ENCODE measurements around the gene ANTXR1. TPM values are rescaled to one million over a fixed set of nuclear protein-coding genes. Genes with fewer than 3 reads are reported as not detected.

The ANTXR1 gene
- total RNA-seq, 5 donors from 2014 or later (not counting 1 experiment from before 2014, with no cell fraction given), result 0.19 to 0.79 (median 0.63) TPM; not detected in 1

DNA sequence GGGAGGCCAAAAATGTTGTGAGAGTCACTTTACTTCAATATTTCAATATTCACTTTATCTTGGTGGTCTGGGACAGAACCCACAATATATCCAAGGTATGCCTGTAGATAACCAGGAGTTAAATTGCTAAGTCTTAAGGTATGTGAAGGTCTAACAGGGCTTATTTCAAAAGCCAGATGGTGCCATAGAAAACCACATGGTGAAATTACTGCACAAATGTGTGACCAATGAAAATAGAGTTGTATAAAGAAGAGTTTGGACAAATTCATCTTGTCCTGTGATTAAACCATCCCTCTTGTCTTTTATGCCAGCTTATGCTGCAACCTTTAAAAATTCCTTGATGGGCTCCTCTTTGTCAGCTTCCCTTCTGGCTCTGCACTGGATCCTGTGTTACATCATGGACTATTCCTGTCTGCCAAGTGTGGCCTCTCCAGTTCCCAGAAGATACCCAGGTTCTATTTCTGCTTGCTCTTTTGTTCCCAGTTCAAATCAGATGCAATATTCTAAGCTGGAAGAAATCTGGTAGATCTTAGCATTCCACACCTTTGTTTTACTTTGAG is 46.8 kb downstream of the ANTXR1 start:
- Histone ChIP-seq H3K4me1 (ENCODE audit: control insufficient read depth in 1 of 2, extremely low read depth in 1 of 2, insufficient read depth in 2 of 2, low read length in 2 of 2) (no peaks in the 10 kb centered on the region), H3K36me3 (ENCODE audit: control insufficient read depth in 2 of 2, extremely low read depth in 1 of 2, insufficient read depth in 1 of 2, low read length in 1 of 2) (no peaks in the 10 kb centered on the region), H3K9me3 (no peaks in the 10 kb centered on the region), H3K27me3 (replicated peaks in 1 of 2; ENCODE audit: control insufficient read depth in 2 of 2, extremely low read depth in 1 of 2, insufficient read depth in 2 of 2, low read length in 1 of 2) (peaks cover 0 to 6% of the 10 kb centered on the region in 2 experiments), H3K4me3 (ENCODE audit: control insufficient read depth in 1 of 2, extremely low read depth in 1 of 2, low read length in 1 of 2) (no peak overlapping the region), H3K27ac (ENCODE audit: low read length) (no peak overlapping the region)
- H3K4me3 Mint-ChIP-seq, result no peak overlapping the region
- H3K9me3 Mint-ChIP-seq, result peaks cover 0 to 8% (median 4%) of the 10 kb centered on the region in 3 donors
- H3K36me3 Mint-ChIP-seq, result no peaks in the 10 kb centered on the region
- DNase-seq (no peak), ATAC-seq (replicated peaks in 1 of 4) (no peak)
- no peaks in the 10 kb centered on the region for H3K4me1 Mint-ChIP-seq
- peaks cover 28 to 59% of the 10 kb centered on the region in 2 donors for H3K27me3 Mint-ChIP-seq
- no peak overlapping the region for H3K27ac Mint-ChIP-seq
- CTCF ChIA-PET, result interaction anchor here in 1 of 2 donors (0.6 kb wide), 1 partner anchor 621 kb away, joined by 3 read pairs; no protein-coding TSS in a partner anchor
- POLR2A ChIA-PET, result interaction anchor here in 1 of 2 donors (0.6 kb wide), 1 partner anchor 1304 kb away, joined by 3 read pairs; no protein-coding TSS in a partner anchor

DNA sequence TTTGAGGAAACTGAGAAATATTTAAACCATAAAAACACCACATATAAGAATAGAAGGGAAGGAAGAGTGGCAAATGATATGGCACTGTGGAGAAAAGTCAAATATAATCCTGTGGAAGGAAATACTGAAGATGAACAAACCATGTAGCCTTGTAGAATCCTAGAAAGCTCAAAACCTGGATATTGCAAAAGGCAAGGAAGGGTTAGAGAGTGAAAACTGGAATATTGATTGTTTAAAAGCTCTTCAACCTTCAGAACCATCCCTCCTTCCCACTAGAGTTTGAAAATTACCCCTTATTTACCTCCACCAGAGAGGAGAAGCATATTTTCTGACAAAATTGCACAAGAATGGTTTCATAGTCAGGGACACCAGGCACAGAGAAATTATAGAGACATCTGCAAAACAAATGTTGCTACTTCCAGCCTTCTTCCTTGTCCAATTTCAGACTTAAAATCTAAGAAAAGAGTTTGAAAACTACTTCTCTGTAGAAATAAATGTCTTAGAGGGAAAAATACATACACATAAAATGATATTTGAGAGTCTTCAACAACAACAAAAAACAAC is 48.0 kb downstream of the ANTXR1 start:
- Mint-ChIP-seq H3K4me3 (no peak overlapping the region), H3K4me1 (no peaks in the 10 kb centered on the region), H3K36me3 (no peaks in the 10 kb centered on the region), H3K27ac (no peak overlapping the region), H3K9me3 (peaks cover 0 to 8% (median 4%) of the 10 kb centered on the region in 3 donors), H3K27me3 (peaks cover 28 to 59% of the 10 kb centered on the region in 2 donors)
- ChIA-PET CTCF (interaction anchor here (0.5 to 0.6 kb wide), 2 partner anchors 16 to 22 kb away, joined by 3 to 6 read pairs; no protein-coding TSS in a partner anchor), POLR2A (no interaction called here)
- no peaks in the 10 kb centered on the region for H3K36me3 ChIP-seq (ENCODE audit: control insufficient read depth in 2 of 2, extremely low read depth in 1 of 2, insufficient read depth in 1 of 2, low read length in 1 of 2)
- ATAC-seq (replicated peaks in 1 of 4) (no peak), DNase-seq (no peak)
- no peaks in the 10 kb centered on the region for H3K4me1 ChIP-seq (ENCODE audit: control insufficient read depth in 1 of 2, extremely low read depth in 1 of 2, insufficient read depth in 2 of 2, low read length in 2 of 2)
- no peaks in the 10 kb centered on the region for H3K9me3 ChIP-seq
- peaks cover 0 to 10% of the 10 kb centered on the region in 2 experiments for H3K27me3 ChIP-seq (replicated peaks in 1 of 2; ENCODE audit: control insufficient read depth in 2 of 2, extremely low read depth in 1 of 2, insufficient read depth in 2 of 2, low read length in 1 of 2)
- H3K27ac ChIP-seq (ENCODE audit: low read length), result no peak overlapping the region
- no peak overlapping the region for H3K4me3 ChIP-seq (ENCODE audit: control insufficient read depth in 1 of 2, extremely low read depth in 1 of 2, low read length in 1 of 2)

DNA sequence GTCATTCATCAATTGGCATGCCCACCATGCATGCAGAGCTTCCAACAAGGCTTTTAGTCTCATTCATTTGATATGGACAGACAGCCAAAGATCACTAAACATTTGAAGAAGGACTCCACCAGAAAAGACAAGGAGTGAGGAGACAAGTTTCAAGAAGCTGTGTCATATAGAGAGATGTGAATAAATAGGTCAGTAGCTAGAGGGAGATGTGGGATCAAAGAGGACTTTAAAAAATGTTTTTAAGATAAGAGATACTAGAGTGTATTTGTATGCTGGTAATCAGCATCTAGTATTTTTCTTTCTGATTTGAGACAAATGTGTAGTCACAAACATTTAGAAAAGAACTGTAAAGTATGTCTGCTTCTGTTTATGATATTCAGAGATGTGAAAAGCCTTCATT is 48.5 kb downstream of the ANTXR1 start:
- H3K27me3 Mint-ChIP-seq, result peaks cover 28 to 55% of the 10 kb centered on the region in 2 donors

DNA sequence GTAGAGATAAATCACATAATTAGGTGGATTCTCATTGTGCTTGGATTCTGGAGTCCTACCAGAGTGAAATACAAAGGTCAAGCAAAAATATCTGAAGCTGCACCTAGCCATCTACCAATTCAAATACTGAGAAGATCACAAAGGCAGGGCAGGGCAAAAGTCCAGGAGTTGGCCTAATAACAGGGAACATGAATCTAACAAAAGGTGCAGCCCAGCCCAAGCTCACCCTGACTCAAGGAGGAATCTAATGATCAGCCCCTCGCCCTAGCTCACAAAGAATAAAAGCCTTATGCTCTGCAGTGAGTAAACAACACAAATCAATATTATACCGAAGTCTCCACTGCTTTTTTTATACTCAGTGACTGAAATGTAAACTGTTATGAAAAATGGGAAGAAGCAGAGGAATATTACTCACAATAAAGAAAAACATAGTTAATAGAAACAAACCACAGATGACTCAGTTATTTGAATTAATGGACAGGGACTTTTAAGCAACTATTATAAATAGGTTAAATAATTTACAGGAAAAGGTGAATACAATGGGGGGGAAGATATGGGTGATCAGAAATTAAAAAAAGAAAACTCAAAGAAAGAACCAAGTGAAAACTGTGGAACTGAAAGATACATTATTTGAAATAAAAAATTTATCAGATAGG is 49.5 kb downstream of the ANTXR1 start:
- no peaks in the 10 kb centered on the region for H3K36me3 ChIP-seq (ENCODE audit: control insufficient read depth in 2 of 2, extremely low read depth in 1 of 2, insufficient read depth in 1 of 2, low read length in 1 of 2)
- peaks cover 0 to 8% (median 4%) of the 10 kb centered on the region in 3 donors for H3K9me3 Mint-ChIP-seq
- ChIA-PET CTCF (interaction anchor here in 1 of 2 donors (0.8 kb wide), 1 partner anchor 1153 kb away, joined by 3 read pairs; no protein-coding TSS in a partner anchor), POLR2A (interaction anchor here in 1 of 2 donors (0.6 kb wide), 1 partner anchor 19 kb away, joined by 4 read pairs; no protein-coding TSS in a partner anchor)
- DNase-seq (no peak), ATAC-seq (replicated peaks in 1 of 4) (no peak)
- no peak overlapping the region for H3K4me3 ChIP-seq (ENCODE audit: control insufficient read depth in 1 of 2, extremely low read depth in 1 of 2, low read length in 1 of 2)
- no peaks in the 10 kb centered on the region for H3K9me3 ChIP-seq
- WGBS (ENCODE audit: insufficient coverage), result no CpG with 5 or more reads among the region's 2 CpGs
- no peaks in the 10 kb centered on the region for H3K4me1 Mint-ChIP-seq
- peaks cover 0 to 6% of the 10 kb centered on the region in 2 experiments for H3K27me3 ChIP-seq (replicated peaks in 1 of 2; ENCODE audit: control insufficient read depth in 2 of 2, extremely low read depth in 1 of 2, insufficient read depth in 2 of 2, low read length in 1 of 2)
- no peaks in the 10 kb centered on the region for H3K36me3 Mint-ChIP-seq
- H3K4me3 Mint-ChIP-seq, result no peak overlapping the region
- no peak overlapping the region for H3K27ac ChIP-seq (ENCODE audit: low read length)
- peaks cover 28 to 55% of the 10 kb centered on the region in 2 donors for H3K27me3 Mint-ChIP-seq
- H3K27ac Mint-ChIP-seq, result no peak overlapping the region
- H3K4me1 ChIP-seq (ENCODE audit: control insufficient read depth in 1 of 2, extremely low read depth in 1 of 2, insufficient read depth in 2 of 2, low read length in 2 of 2), result no peaks in the 10 kb centered on the region

More for the DNA sequence above, 48.5 kb downstream of the ANTXR1 start:
- Mint-ChIP-seq H3K9me3 (peaks cover 0 to 8% (median 4%) of the 10 kb centered on the region in 3 donors), H3K36me3 (no peaks in the 10 kb centered on the region), H3K4me1 (no peaks in the 10 kb centered on the region), H3K27ac (no peak overlapping the region), H3K4me3 (no peak overlapping the region)
- no peak for ATAC-seq (replicated peaks in 1 of 4)
- H3K27ac ChIP-seq (ENCODE audit: low read length), result no peak overlapping the region
- no peaks in the 10 kb centered on the region for H3K36me3 ChIP-seq (ENCODE audit: control insufficient read depth in 2 of 2, extremely low read depth in 1 of 2, insufficient read depth in 1 of 2, low read length in 1 of 2)
- no peak overlapping the region for H3K4me3 ChIP-seq (ENCODE audit: control insufficient read depth in 1 of 2, extremely low read depth in 1 of 2, low read length in 1 of 2)
- H3K27me3 ChIP-seq (replicated peaks in 1 of 2; ENCODE audit: control insufficient read depth in 2 of 2, extremely low read depth in 1 of 2, insufficient read depth in 2 of 2, low read length in 1 of 2), result peaks cover 0 to 9% of the 10 kb centered on the region in 2 experiments
- H3K4me1 ChIP-seq (ENCODE audit: control insufficient read depth in 1 of 2, extremely low read depth in 1 of 2, insufficient read depth in 2 of 2, low read length in 2 of 2), result no peaks in the 10 kb centered on the region
- no peaks in the 10 kb centered on the region for H3K9me3 ChIP-seq
- POLR2A ChIA-PET, result no interaction called here
- no peak for DNase-seq
- CTCF ChIA-PET, result interaction anchor here (0.5 to 0.6 kb wide), 2 partner anchors 17 to 21 kb away, joined by 3 to 6 read pairs; no protein-coding TSS in a partner anchor

DNA sequence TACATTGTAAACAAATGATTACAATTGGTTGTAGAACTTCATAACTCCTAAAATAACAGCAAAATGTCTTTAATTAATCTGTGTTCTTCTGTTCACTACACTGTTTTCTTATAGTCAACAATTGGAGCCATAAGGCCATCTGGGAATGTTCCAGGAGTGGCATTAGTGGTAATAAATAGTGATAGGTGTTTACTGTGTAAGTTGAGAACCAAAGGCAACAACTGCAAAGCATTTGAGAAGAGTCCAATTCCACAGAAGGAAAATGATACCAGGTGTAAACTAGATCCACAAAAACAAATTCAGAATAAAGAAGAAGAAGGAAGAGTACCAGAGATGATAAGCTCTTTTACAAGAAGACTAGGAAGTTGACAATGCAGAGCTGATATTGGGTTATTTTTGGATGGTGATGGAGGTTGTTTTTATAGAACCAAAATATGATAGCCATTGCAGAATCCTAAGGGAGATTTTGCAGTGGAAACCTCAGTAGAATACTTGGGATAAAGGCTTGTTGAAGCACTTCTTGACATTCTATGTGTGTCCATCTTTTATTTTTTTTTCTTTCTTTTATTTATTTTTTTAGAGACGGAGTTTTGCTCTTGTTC is 52.9 kb downstream of the ANTXR1 start:
- Mint-ChIP-seq H3K36me3 (no peaks in the 10 kb centered on the region), H3K4me3 (no peak overlapping the region), H3K4me1 (no peaks in the 10 kb centered on the region), H3K9me3 (peaks cover 0 to 8% (median 4%) of the 10 kb centered on the region in 3 donors), H3K27ac (no peak overlapping the region), H3K27me3 (peaks cover 15 to 36% of the 10 kb centered on the region in 2 donors)
- no peak for ATAC-seq (replicated peaks in 1 of 4)
- POLR2A ChIA-PET, result no interaction called here
- H3K4me3 ChIP-seq (ENCODE audit: control insufficient read depth in 1 of 2, extremely low read depth in 1 of 2, low read length in 1 of 2), result no peak overlapping the region
- H3K36me3 ChIP-seq (ENCODE audit: control insufficient read depth in 2 of 2, extremely low read depth in 1 of 2, insufficient read depth in 1 of 2, low read length in 1 of 2), result no peaks in the 10 kb centered on the region
- DNase-seq, result no peak
- H3K27me3 ChIP-seq (replicated peaks in 1 of 2; ENCODE audit: control insufficient read depth in 2 of 2, extremely low read depth in 1 of 2, insufficient read depth in 2 of 2, low read length in 1 of 2), result peaks cover 0 to 9% of the 10 kb centered on the region in 2 experiments
- H3K9me3 ChIP-seq, result no peaks in the 10 kb centered on the region
- H3K4me1 ChIP-seq (ENCODE audit: control insufficient read depth in 1 of 2, extremely low read depth in 1 of 2, insufficient read depth in 2 of 2, low read length in 2 of 2), result no peaks in the 10 kb centered on the region
- CTCF ChIA-PET, result no interaction called here
- WGBS (ENCODE audit: insufficient coverage), result no CpG with 5 or more reads among the region's 1 CpG
- no peak overlapping the region for H3K27ac ChIP-seq (ENCODE audit: low read length)

DNA sequence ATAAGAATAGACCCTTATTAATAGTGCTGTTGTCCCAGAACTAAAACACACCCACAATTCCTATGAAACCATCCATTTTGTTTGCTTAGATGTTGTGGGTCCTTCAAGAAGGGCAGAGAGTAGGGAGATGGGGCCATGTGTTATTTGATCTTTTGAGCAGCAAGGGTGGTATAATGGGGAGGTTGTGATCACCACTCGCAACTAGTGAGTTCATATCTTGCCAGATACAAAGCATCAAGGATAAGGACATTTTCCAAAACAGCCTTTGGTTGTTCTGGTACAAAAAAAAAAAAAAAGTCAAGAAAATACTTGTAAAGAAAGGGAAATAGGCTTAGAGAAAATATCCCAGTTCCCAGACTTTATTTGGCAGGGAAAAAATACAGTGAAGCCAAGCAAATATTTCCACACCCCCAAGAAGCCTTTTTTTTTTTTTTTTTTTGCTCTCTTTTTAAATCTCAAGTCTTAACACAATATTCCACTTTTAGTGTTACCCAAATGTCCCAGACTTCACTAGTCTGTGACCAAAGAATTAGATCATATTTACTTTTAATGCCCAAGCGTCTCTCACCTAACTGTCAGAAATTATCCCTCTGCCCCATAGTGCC is 54.1 kb downstream of the ANTXR1 start:
- H3K4me1 Mint-ChIP-seq, result no peaks in the 10 kb centered on the region
- no peak overlapping the region for H3K27ac Mint-ChIP-seq
- H3K27me3 ChIP-seq (replicated peaks in 1 of 2; ENCODE audit: control insufficient read depth in 2 of 2, extremely low read depth in 1 of 2, insufficient read depth in 2 of 2, low read length in 1 of 2), result peaks cover 0 to 9% of the 10 kb centered on the region in 2 experiments
- 80% methylated on average over 1 of the region's 2 CpGs for WGBS (ENCODE audit: insufficient coverage)
- ATAC-seq (replicated peaks in 1 of 4), result no peak
- H3K27me3 Mint-ChIP-seq, result peaks cover 10 to 25% of the 10 kb centered on the region in 2 donors
- H3K4me1 ChIP-seq (ENCODE audit: control insufficient read depth in 1 of 2, extremely low read depth in 1 of 2, insufficient read depth in 2 of 2, low read length in 2 of 2), result no peaks in the 10 kb centered on the region
- H3K9me3 ChIP-seq, result no peaks in the 10 kb centered on the region
- CTCF ChIA-PET, result no interaction called here
- H3K36me3 ChIP-seq (ENCODE audit: control insufficient read depth in 2 of 2, extremely low read depth in 1 of 2, insufficient read depth in 1 of 2, low read length in 1 of 2), result no peaks in the 10 kb centered on the region
- no peak overlapping the region for H3K4me3 Mint-ChIP-seq
- no peak overlapping the region for H3K4me3 ChIP-seq (ENCODE audit: control insufficient read depth in 1 of 2, extremely low read depth in 1 of 2, low read length in 1 of 2)
- peaks cover 0 to 8% (median 4%) of the 10 kb centered on the region in 3 donors for H3K9me3 Mint-ChIP-seq
- no peak for DNase-seq
- H3K36me3 Mint-ChIP-seq, result no peaks in the 10 kb centered on the region
- POLR2A ChIA-PET, result no interaction called here
- H3K27ac ChIP-seq (ENCODE audit: low read length), result no peak overlapping the region

All from T-cell (primary cell).